Cortex of kidney (tissue), 1 donor: ENCODE results near the gene TOR1AIP1.
"Not testable (repeated sequence)": the region's sequence is repeated elsewhere in the genome, so short reads cannot be mapped to it uniquely, and the experiment has no call there.

Experiments
- DNase-seq: peaks from one replicate; lab custom pipeline; 2025; lab: John Stamatoyannopoulos, UW

TOR1AIP1 gene

DNA sequence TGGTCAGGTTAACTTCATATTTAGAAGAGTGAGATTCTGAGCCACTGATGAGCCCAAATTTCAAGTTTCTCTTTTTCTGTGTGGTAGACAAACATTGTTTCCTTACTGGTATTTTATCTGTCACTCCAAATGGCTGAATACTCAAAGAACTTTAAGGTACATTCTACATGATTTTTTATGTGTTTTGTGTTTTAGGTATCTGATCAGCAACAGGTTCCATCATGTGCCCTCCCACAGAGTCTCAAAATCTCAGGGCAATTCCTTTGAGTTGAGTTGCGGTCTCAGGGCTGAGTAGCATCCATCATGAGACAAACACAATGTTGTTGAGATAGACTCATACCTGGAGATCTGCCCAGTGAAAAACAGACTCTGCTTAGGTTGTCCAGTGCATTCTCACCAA, 57.9 kb downstream of the TOR1AIP1 start:
- DNase-seq, result no peak

GRCh38 chr1:179941454-179941853, 59.4 kb downstream of the TOR1AIP1 start:
- DNase-seq, result no peak

DNA sequence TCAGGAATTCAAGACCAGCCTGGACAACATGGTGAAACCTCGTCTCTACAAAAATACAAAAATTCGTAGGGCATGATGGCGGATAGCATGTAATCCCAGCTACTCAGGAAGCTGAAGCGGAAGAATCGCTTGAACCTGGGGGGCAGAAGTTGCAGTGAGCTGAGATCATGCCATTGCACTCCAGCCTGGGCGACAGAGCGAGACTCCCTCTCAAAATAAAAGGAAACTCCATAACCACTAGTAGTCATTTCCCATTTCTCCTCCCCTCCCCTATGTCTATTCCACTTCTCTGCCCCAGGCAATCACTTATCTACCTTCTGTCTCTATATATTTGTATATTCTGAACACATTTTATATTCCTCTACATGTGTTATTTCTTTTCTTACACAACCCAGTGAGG, 68.6 kb downstream of the TOR1AIP1 start:
- DNase-seq, result no peak

- no peak for DNase-seq
Measured at GRCh38 chr1:179951383-179952144, 69.5 kb downstream of the TOR1AIP1 start.

DNA sequence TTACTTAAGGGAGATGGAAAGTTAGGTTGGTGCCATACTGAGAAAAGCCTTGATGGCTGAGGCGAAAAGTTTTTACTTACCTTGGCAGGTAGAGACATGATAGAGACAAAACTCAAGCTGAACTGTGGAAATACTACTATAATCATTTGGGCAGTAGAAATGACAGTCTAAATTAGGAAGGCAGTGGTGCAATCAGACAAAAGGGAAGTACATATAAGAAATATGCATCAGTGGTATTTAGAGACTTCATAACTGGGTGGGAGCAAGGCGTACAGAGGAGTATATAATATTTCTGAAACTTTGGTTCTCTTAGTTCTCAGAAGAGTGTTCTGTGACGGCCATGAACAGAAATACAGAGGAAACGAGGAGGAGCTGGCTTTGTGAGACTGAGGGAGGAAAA, 70.1 kb downstream of the TOR1AIP1 start:
- no peak for DNase-seq

DNA sequence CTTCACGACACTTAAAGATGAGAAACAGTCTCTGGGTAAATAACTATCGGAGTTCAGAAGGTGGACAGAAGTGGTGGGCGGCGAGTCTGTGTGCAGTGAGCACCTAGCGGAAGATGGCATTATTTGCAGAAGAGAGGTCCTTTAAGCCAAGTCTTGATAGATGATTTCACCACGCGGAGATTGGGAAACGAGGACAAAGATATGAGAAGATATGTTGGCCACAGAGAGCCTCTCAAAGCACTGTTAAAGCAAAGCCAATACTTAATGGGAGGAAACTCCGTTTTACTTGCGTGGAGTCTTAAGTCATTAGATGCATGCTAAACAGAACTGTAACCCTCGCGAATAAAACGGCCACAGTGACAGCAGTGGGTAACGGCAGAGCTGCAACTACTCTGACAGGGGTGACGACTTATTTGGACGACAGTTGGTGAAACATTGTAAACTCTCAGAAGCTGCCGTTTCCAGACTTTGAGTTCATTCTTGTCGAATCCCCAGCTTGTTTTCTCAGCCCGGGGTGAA, 71.9 kb downstream of the TOR1AIP1 start:
- DNase-seq, result no peak

DNA sequence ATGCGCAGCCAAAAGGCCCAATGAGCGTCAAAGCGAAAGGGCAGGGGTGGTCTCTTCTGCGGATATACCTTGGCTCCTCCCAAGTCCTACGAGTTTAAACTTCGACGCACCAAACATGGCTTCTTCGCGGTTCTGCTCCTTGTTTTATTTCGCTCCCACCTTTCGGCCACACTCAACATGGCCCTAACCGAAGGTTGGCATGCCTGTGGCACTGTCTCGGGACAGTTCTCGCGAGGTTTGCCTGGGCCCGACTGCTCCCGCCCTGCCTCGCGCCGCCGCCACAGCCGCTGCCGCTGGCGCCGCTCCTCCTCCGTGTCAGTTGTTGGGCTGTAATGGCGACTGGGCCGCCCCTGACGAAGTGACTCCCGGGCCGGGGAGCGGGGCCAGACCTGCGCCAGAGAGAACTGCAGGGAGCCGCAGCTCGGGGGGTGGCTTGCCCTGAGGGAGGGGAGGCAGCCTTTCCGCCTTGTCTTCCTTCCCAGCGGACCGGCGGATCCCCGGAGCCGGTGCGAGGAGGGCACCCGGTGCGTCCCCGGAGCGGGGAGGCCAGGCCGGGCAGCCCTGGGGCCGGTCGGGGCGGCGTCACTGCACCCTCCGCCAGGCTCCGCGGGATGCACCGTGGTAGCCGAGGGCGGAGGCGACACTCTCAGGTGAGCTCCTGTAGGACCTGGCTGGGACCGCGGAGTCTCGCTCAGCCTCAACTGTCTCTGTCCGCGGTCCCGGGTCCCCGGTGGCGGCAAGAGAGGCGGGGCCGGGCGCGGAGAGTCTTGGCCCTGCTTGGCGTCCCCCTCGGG, 72.6 kb downstream of the TOR1AIP1 start, which contains the start of gene CEP350:
Gene CEP350 (plus strand): TSS at position 318 of the 794 bp plus-strand sequence. CDS start 31,372 bp downstream, outside the sequence.
- DNase-seq, result peak; percentile 71

DNA sequence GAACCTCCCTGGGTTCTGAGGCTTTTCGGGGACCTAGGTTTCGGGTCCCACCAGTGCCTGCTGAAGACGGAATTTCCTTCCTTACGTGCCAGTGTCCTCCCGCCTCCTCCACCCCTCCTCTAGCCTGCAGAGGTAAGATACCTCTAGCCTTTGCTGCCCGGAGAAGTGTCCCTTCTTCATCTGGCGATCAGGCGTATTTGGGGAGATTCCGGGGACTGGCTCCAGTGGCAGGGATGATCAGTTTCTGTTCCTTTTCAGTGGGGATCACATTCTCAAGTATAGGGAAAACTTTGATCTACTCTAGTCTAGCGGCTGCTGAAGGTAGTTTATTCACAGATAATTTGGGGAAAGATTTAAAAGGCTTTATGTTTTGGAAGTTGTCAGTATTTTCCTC, 73.2 kb downstream of the TOR1AIP1 start:
- no peak for DNase-seq

DNA sequence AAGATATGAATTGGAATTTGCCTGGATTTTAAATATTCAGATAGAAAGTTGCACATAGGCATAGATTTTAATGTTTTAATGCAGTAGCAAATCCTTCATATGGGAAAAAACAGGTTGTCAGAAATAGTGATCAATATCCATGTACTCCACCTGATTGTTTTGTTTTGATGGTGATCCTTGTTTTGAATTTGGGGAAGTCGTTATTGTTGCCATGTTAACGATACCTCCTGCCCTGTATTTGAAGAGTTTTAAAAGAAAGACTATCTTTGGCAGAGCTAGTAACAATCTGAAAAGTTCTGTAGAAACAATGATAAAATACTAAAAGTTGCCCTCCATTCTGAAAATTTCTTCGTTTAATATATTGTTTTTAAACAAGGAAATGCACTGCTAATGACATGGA, 73.6 kb downstream of the TOR1AIP1 start:
- no peak for DNase-seq

GRCh38 chr1:179958359-179958758, 76.3 kb downstream of the TOR1AIP1 start:
- DNase-seq, result no peak

DNA sequence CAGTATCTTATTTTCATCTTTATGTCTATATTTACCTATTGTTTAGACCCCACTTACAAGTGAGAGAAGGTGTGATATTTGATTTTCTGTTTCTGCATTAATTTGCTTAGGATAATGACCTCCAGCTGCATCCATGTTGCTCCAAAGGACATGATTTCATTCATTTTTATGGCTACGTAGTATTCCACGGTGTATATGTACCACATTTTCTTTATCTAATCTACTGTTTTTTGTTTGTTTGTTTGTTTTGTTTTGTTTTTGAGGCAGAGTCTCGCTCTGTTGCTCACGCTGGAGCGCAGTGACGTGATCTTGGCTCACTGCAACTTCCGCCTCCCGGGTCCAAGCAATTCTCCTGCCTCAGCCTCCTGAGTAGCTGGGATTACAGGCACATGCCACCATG, 80.1 kb downstream of the TOR1AIP1 start:
- DNase-seq, result not testable (repeated sequence)

DNA sequence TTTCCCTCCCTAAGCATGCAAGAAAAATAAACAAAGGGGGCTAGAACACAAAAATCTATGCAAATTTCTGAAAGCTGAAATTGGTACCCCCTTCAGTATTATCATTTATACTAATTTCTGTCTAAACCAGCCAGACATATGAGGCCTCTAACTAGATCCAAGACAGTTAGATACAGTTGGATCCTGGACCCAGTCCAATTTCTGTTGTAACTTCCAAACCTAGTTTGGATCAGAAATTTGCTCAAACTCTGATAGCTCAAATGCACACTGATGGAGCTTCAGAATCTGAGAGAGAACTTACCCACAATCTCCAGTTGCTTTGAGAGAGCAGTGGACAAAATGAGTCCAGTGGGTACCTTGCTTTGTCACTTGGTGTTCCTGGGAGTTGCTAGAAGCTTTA, 84.5 kb downstream of the TOR1AIP1 start:
- DNase-seq, result no peak

GRCh38 chr1:179968284-179968993, 86.4 kb downstream of the TOR1AIP1 start:
- DNase-seq, result no peak

DNA sequence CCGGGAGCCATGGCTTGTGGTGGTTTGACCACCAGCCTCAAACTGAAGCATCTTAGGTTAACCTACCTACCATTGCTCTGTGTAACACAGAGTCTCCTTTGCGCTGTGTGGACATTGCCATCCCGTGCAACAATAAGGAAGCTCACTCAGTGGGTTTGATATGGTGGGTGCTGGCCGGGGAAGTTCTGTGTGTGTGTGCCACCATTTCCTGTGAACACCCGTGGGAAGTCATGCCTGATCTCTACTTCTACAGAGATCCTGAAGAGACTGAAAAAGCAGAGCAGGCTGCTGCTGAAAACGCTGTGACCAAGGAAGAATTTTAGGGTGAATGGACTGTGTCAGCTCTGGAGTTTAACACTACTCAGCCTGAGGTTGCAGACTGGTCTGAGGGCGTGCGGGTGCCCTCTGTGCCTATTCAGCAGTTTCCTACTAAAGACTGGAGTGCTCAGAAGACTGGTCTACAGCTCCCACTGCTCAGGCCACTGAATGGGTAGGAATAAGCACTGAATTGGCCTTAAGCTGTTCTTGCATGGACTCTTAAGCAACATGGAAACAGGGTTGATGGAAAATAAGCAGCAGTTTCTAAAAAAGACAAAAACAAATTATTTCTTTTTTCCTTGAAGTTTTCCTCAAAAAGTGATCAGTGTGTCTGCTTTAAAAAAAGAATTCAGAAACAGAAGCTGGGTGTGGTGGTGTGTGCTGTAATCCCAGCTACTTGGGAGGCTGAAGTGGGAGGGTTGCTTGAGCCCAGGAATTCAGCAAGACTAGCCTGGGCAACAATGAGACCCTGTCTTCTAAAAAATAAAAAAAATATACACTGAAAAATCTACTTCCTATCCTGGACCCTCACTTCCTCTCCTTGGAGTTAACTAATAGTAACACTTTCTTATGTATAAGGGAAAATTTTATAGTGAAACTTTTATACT, 87.2 kb downstream of the TOR1AIP1 start:
- DNase-seq, result no peak
